Erythroblast (primary cell): ENCODE results near the gene GNMT.

Source experiments
- GATA1 ChIP-seq: IDR thresholded peaks from 2 replicates; pipeline ENCODE4 v1.6.1; 2011; ENCODE audit warnings: low read depth, mild to moderate bottlenecking, control low read depth, low read length, moderate library complexity
- POLR2A ChIP-seq: IDR thresholded peaks from 2 replicates; pipeline ENCODE4 v1.6.1; 2011; ENCODE audit warnings: mild to moderate bottlenecking, low read length

DNA sequence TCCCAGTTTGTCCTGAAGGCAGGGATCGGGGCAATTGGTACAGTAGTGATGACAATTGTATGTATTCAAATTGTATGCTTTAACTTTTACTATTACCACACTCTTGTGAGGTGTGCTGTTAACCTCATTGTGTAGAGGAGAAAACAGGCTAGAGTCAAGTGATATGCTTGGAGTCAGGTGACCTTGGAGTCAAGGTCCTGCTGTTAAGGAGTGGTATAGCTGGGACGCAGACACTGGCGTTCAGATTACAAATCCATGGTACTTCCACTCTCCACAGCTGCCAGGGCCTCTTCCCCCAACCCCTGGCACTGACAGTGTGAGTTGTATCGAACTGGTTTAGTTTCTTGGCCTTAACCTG is 20.8 kb upstream of the GNMT start:
- TF ChIP-seq POLR2A (no peak), GATA1 (no peak)
